GM12878 (cell line): Measurements from ENCODE around the gene ATP6V0A4. TPM values are rescaled to one million over a fixed set of nuclear protein-coding genes. Genes with fewer than 3 reads are reported as not detected.

Experiments used
- ATAC-seq: fragments of 200-7000 bp; cut with Tn5 transposase; 3 replicates; pipeline ENCODE4 v1.9.1; 2020; ENCODE audit warnings: mild to moderate bottlenecking, moderate library complexity
- BruUV-seq: library from RNA; stranded (reverse); fragments of 400-500 nt; replicated peaks from 2 replicates; lab custom pipeline; 2021; lab: Mats Ljungman, UMichigan
- CTCF ChIA-PET: fragments of 300-600 bp; sonication (Branson Sonifier 250); formaldehyde crosslinking; extraction: SDS; loops from one replicate; lab custom pipeline; 2021; ENCODE audit warnings: inconsistent platforms; lab: Yijun Ruan, JAX
- POLR2A ChIA-PET: fragments of 350-600 bp; formaldehyde crosslinking; extraction: SDS; loops from one replicate; lab custom pipeline; 2021; ENCODE audit warnings: inconsistent platforms; lab: Charles Lee
- RAD21 ChIA-PET: fragments of 300-600 bp; sonication (Branson Sonifier 250); formaldehyde crosslinking; loops from one replicate; lab custom pipeline; 2023; ENCODE audit warnings: antibody characterized with exemption; ENCODE audit not compliant: unreplicated experiment; lab: Charles Lee
- SMC1A ChIA-PET: fragments of 300-600 bp; sonication (Branson Sonifier 250); formaldehyde crosslinking; loops from one replicate; lab custom pipeline; 2023; ENCODE audit not compliant: unreplicated experiment, uncharacterized antibody; lab: Charles Lee
- DNase-seq: peaks from one replicate; pipeline ENCODE4 v3.0.0-alpha.2; 2011; ENCODE audit warnings: low read depth, low spot score
- FAIRE-seq: peaks from 3 replicates; lab custom pipeline; 2011; peaks lifted over from hg19 to GRCh38; lab: Jason Lieb, UNC
- H2AFZ ChIP-seq: 2 replicates; pipeline ENCODE4 v1.6.0; 2011; ENCODE audit warnings: low read depth, low read length, control low read depth; ENCODE audit not compliant: control insufficient read depth
- H3K27ac ChIP-seq: 2 replicates; pipeline ENCODE4 v1.5.1; 2011; ENCODE audit warnings: control low read depth; ENCODE audit not compliant: control insufficient read depth, insufficient read depth
- H3K27me3 ChIP-seq, 2 experiments: replicated peaks in 1 of 2; 2 replicates each; pipeline versions ENCODE4 v1.6.0 to v1.6.1; 2011; ENCODE audit warnings: low read length in 1 of 2; ENCODE audit not compliant: control insufficient read depth in 2 of 2, insufficient read depth in 2 of 2
- H3K36me3 ChIP-seq, 2 experiments: 2 replicates each; pipeline ENCODE4 v1.5.1; 2011; ENCODE audit warnings: low read length in 1 of 2; ENCODE audit not compliant: control insufficient read depth in 2 of 2, insufficient read depth in 2 of 2
- H3K4me1 ChIP-seq: 2 replicates; pipeline ENCODE4 v1.6.1; 2011; ENCODE audit warnings: mild to moderate bottlenecking, low read length, moderate library complexity, mixed read lengths; ENCODE audit not compliant: control insufficient read depth, insufficient read depth
- H3K4me2 ChIP-seq: 2 replicates; pipeline ENCODE4 v1.6.0; 2011; ENCODE audit warnings: control low read depth; ENCODE audit not compliant: control insufficient read depth, insufficient read depth
- H3K4me3 ChIP-seq: fragments of 200-600 bp; sonication (generic); 2 replicates; pipeline ENCODE4 v1.5.1; 2016
- H3K79me2 ChIP-seq: 2 replicates; pipeline ENCODE4 v1.6.0; 2011; ENCODE audit warnings: low read length; ENCODE audit not compliant: control insufficient read depth, insufficient read depth
- H3K9ac ChIP-seq: 2 replicates; pipeline ENCODE4 v1.8.0; 2011; ENCODE audit warnings: low read length, control low read depth, mixed read lengths; ENCODE audit not compliant: control insufficient read depth, insufficient read depth
- H3K9me3 ChIP-seq: replicated peaks from 3 replicates; pipeline ENCODE4 v1.5.1; 2011; ENCODE audit warnings: mild to moderate bottlenecking, low read length; ENCODE audit not compliant: control insufficient read depth, insufficient read depth
- H4K20me1 ChIP-seq: 2 replicates; pipeline ENCODE4 v1.6.0; 2011; ENCODE audit not compliant: control insufficient read depth, insufficient read depth
- TARDBP ChIP-seq: IDR thresholded peaks from 2 replicates; pipeline ENCODE4 v1.6.1; 2016; ENCODE audit warnings: borderline replicate concordance
- WGBS: methylation state at CpG from one replicate; pipeline ENCODE4 v1.1.6; 2016; ENCODE audit warnings: low lambda C conversion rate; ENCODE audit not compliant: insufficient replicate concordance, insufficient coverage; ENCODE audit errors: missing lambda C conversion rate; 5-methylcytosine and 5-hydroxymethylcytosine counted together
- in situ Hi-C: fragments of 300-500 bp; cut with MboI; formaldehyde crosslinking; loops from 9 replicates; pipeline ENCODE4 v1.14.3; 2018; ENCODE audit warnings: mixed read lengths
- intact Hi-C: fragments of 100-400 bp; cut with micrococcal nuclease; formaldehyde crosslinking; loops from one replicate; pipeline ENCODE4 v1.14.2; 2022; ENCODE audit not compliant: unreplicated experiment
- polyA plus RNA-seq, 11 experiments: library from polyadenylated mRNA; depleted of rRNA in 4 of 11; unstranded in 6 of 11; stranded (reverse) in 5 of 11; fragments of >200 nt; fragmentation: Nextera tagmentation in 4 of 11; fragmentation: Illumina TruSeq in 1 of 11; extraction: Ambion mirVana in 4 of 11; extraction: Trizol in 1 of 11; gene quantifications; 1 replicate in 1 of 11; 2 replicates in 10 of 11; pipeline versions ENCODE4 v1.2.1 to v1.2.3, GENCODE V29; 2011 to 2016; ENCODE audit warnings: inconsistent platforms in 2 of 11, missing spikeins in 2 of 11, low read depth in 1 of 11
- total RNA-seq, 4 experiments: library from RNA; depleted of rRNA in 3 of 4; stranded (reverse); fragments of >200 nt in 3 of 4; fragmentation: Illumina TruSeq in 1 of 4; extraction: Trizol in 1 of 4; gene quantifications; 2 replicates each; pipeline versions ENCODE4 v1.2.1 to v1.2.3, GENCODE V29; 2013 to 2021
- TF ChIP-seq, protein P1 (sequence below): fragments of 450-650 bp; IDR thresholded peaks from 2 replicates; pipeline ENCODE4 v1.6.1; 2017; ENCODE audit warnings: borderline replicate concordance
- TF ChIP-seq, protein P2 (sequence below): fragments of 450-650 bp; IDR thresholded peaks from 2 replicates; pipeline ENCODE4 v1.6.1; 2016; ENCODE audit warnings: mild to moderate bottlenecking

Gene ATP6V0A4
- total and polyA plus RNA-seq, 10 of the 15 experiments (the other 5 are each of a cell fraction or from before 2014, with no cell fraction given), result not detected

DNA sequence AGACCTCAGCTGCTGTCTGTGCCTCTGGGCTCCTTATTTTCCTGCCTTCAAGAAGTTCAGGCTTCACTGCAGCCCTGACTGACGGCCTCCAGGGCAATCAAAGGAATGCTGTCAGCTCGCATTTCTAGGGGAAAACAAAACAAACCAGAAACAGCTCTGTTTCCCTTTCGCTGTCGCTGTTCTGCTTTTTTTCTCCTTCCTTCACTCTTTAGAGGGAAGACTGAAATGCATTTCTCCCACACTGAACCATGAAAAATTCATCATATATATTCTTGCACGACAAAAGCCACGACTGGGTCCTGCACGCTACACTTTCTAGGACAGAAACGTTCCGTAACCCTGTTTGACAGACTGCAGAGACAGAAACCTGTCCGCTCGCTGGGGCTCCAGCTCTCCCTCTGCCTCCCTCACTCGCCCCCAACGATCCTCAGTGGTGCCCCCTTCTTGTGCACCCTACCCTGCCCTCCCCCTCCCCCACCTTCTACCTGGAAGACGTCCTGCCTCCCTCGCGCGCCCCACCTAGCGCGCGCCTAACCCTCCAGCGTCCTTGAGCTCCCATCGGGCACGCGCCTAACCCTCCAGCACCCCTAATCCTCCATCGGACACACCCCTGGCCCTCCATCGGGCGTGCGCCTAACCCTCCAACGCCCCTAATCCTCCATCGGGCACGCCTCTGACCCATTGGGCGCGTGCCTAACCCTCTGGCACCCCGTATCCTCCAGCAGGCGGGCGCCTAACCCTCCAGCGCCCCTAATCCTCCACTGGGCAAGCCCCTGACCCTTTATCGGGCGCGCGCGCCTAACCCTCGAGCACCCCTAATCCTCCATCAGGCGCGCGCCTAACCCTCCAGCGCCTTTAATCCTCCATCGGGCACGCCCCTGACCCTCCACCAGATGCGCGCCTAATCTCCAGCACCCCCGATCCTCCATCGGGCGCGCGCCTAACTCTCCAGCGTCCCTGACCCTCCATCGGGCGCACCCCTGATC lies 134.0 kb downstream of the ATP6V0A4 start:
- no peaks in the 10 kb centered on the region for H3K27me3 ChIP-seq
- no peak overlapping the region for H3K4me3 ChIP-seq
- ChIA-PET CTCF (interaction anchor here (0.6 kb wide), 1 partner anchor 643 kb away, joined by 3 read pairs; no protein-coding TSS in a partner anchor), RAD21 (no interaction called here), SMC1A (interaction anchor here (0.6 kb wide), 1 partner anchor 769 kb away, joined by 3 read pairs; no protein-coding TSS in a partner anchor), POLR2A (no interaction called here)
- H3K9me3 ChIP-seq, result no peaks in the 10 kb centered on the region
- H3K9ac ChIP-seq, result no peak overlapping the region
- in situ Hi-C loops (no loop called here), intact Hi-C loops (no loop called here)
- ATAC-seq (no peak), DNase-seq (no peak), FAIRE-seq (no peak)
- H3K36me3 ChIP-seq, result no peaks in the 10 kb centered on the region
- H3K27ac ChIP-seq, result no peak overlapping the region
- 31% methylated on average over 40 of the region's 59 CpGs for WGBS
- no TSS peak for BruUV-seq
- H3K4me1 ChIP-seq, result no peaks in the 10 kb centered on the region
- H4K20me1 ChIP-seq, result no peaks in the 10 kb centered on the region
- no peak overlapping the region for H2AFZ ChIP-seq
- no peaks in the 10 kb centered on the region for H3K79me2 ChIP-seq
- TF ChIP-seq, protein P1, sequence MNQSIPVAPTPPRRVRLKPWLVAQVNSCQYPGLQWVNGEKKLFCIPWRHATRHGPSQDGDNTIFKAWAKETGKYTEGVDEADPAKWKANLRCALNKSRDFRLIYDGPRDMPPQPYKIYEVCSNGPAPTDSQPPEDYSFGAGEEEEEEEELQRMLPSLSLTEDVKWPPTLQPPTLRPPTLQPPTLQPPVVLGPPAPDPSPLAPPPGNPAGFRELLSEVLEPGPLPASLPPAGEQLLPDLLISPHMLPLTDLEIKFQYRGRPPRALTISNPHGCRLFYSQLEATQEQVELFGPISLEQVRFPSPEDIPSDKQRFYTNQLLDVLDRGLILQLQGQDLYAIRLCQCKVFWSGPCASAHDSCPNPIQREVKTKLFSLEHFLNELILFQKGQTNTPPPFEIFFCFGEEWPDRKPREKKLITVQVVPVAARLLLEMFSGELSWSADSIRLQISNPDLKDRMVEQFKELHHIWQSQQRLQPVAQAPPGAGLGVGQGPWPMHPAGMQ, result no peak
- TF ChIP-seq, protein P2, sequence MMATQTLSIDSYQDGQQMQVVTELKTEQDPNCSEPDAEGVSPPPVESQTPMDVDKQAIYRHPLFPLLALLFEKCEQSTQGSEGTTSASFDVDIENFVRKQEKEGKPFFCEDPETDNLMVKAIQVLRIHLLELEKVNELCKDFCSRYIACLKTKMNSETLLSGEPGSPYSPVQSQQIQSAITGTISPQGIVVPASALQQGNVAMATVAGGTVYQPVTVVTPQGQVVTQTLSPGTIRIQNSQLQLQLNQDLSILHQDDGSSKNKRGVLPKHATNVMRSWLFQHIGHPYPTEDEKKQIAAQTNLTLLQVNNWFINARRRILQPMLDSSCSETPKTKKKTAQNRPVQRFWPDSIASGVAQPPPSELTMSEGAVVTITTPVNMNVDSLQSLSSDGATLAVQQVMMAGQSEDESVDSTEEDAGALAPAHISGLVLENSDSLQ, result 0 out of 2 replicates have a peak, but pooled peaks have one; percentile 9
- TF ChIP-seq TARDBP, result no peak
- TF ChIP-seq, all 136 proteins: peak for 1
- H3K4me2 ChIP-seq, result no peak overlapping the region
